ENCODE results near the gene NELFE. TPM values are rescaled to one million over a fixed set of nuclear protein-coding genes. Genes with fewer than 3 reads are reported as not detected.

The NELFE gene
- total RNA-seq, 1 experiment from 2014 or later: 73.8 TPM

DNA sequence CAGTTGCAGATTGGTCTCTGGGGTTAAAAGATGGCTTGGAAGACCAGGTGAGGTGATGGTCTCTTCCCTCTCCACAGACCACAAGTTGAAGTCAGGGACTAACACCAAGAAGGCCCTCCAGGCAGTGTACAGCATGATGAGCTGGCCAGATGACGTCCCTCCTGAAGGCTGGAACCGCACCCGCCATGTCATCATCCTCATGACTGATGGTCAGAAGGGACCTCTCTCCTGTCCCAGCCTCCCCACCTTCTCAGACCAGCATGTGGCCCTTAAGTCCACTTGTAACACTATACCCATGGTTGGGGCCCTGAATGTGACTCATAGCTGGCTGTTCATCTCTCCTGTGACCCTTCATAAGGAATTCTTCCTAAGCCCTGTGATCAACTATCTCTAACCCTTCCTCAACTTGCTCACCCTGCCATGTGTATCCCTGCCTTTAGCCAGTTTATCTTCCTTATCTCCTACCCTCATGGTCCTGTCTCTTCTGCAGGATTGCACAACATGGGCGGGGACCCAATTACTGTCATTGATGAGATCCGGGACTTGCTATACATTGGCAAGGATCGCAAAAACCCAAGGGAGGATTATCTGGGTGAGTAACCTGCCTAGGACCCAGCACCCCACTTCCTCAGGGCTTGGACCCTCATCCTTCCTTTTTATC is 9.9 kb downstream of the NELFE start (continued):
- TF ChIP-seq, protein P1, sequence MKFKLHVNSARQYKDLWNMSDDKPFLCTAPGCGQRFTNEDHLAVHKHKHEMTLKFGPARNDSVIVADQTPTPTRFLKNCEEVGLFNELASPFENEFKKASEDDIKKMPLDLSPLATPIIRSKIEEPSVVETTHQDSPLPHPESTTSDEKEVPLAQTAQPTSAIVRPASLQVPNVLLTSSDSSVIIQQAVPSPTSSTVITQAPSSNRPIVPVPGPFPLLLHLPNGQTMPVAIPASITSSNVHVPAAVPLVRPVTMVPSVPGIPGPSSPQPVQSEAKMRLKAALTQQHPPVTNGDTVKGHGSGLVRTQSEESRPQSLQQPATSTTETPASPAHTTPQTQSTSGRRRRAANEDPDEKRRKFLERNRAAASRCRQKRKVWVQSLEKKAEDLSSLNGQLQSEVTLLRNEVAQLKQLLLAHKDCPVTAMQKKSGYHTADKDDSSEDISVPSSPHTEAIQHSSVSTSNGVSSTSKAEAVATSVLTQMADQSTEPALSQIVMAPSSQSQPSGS (CRISPR knock-in tag; IDR thresholded peaks at IDR 0.05; ENCODE audit: borderline replicate concordance, low read depth): no peak

DNA sequence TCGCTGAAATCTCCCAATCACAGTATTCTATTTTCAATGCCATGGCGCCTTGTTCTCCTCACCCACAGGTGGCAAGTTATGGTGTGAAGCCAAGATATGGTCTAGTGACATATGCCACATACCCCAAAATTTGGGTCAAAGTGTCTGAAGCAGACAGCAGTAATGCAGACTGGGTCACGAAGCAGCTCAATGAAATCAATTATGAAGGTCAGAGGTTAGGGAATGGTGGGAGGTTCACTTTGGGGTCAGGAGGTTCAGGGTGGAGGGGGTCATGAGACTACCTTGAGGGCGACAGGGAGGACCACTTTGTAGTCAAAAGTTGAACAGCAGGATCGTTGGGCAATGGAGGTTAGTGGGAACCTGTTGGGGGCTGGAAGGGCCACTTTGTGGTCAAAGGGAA is 10.5 kb downstream of the NELFE start:
- Mint-ChIP-seq H3K27me3 (ENCODE audit: low read depth) (peaks cover 50% of the 10 kb centered on the region), H3K4me3 (no peak overlapping the region), H3K9me3 (no peaks in the 10 kb centered on the region), H3K4me1 (peaks cover 4% of the 10 kb centered on the region; the same call in 1 of the 2 replicates), H3K36me3 (peaks cover 15% of the 10 kb centered on the region), H3K27ac (no peak overlapping the region)
- ChIA-PET POLR2A (interaction anchor here (1.1 kb wide), 1 partner anchor 178 kb away, joined by 4 read pairs; no protein-coding TSS in a partner anchor), CTCF (no interaction called here)
- no peak for ATAC-seq
- TF ChIP-seq FOXJ3 (CRISPR knock-in tag; IDR thresholded peaks at IDR 0.05; ENCODE audit: borderline replicate concordance): no peak
- no peak for DNase-seq (ENCODE audit: low spot score)

DNA sequence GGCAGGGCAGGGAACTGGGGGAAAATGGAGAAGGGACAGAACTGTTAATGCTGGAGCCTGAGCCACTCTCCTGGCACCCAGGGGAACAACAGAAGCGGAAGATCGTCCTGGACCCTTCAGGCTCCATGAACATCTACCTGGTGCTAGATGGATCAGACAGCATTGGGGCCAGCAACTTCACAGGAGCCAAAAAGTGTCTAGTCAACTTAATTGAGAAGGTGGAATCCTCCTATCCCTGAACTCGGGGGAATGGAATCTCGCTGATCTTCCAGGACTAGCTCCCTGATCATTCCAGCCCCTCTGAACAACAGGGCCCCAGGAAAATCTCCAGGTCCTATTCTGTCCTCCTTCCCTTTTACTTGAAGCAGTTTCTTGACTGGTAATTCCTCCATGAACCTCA is 10.9 kb downstream of the NELFE start:
- H3K9me3 Mint-ChIP-seq: no peaks in the 10 kb centered on the region
- ATAC-seq (no peak), DNase-seq (ENCODE audit: low spot score) (no peak)
- ChIA-PET POLR2A (interaction anchor here (1.1 kb wide), 1 partner anchor 178 kb away, joined by 4 read pairs; no protein-coding TSS in a partner anchor), CTCF (no interaction called here)
- H3K4me1 Mint-ChIP-seq: peaks cover 4% of the 10 kb centered on the region; the same call in 1 of the 2 replicates
- H3K27me3 Mint-ChIP-seq (ENCODE audit: low read depth): peaks cover 50% of the 10 kb centered on the region
- H3K36me3 Mint-ChIP-seq: peaks cover 11% of the 10 kb centered on the region
- no peak overlapping the region for H3K27ac Mint-ChIP-seq
- H3K4me3 Mint-ChIP-seq: no peak overlapping the region
- TF ChIP-seq, protein P2, sequence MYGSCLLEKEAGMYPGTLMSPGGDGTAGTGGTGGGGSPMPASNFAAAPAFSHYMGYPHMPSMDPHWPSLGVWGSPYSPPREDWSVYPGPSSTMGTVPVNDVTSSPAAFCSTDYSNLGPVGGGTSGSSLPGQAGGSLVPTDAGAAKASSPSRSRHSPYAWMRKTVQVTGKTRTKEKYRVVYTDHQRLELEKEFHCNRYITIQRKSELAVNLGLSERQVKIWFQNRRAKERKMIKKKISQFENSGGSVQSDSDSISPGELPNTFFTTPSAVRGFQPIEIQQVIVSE (CRISPR knock-in tag; IDR thresholded peaks at IDR 0.05; ENCODE audit: borderline replicate concordance): no peak
- TF ChIP-seq, protein P3, sequence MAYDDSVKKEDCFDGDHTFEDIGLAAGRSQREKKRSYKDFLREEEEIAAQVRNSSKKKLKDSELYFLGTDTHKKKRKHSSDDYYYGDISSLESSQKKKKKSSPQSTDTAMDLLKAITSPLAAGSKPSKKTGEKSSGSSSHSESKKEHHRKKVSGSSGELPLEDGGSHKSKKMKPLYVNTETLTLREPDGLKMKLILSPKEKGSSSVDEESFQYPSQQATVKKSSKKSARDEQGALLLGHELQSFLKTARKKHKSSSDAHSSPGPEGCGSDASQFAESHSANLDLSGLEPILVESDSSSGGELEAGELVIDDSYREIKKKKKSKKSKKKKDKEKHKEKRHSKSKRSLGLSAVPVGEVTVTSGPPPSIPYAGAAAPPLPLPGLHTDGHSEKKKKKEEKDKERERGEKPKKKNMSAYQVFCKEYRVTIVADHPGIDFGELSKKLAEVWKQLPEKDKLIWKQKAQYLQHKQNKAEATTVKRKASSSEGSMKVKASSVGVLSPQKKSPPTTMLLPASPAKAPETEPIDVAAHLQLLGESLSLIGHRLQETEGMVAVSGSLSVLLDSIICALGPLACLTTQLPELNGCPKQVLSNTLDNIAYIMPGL (CRISPR knock-in tag; IDR thresholded peaks at IDR 0.05): no peak
- TF ChIP-seq, protein P4, sequence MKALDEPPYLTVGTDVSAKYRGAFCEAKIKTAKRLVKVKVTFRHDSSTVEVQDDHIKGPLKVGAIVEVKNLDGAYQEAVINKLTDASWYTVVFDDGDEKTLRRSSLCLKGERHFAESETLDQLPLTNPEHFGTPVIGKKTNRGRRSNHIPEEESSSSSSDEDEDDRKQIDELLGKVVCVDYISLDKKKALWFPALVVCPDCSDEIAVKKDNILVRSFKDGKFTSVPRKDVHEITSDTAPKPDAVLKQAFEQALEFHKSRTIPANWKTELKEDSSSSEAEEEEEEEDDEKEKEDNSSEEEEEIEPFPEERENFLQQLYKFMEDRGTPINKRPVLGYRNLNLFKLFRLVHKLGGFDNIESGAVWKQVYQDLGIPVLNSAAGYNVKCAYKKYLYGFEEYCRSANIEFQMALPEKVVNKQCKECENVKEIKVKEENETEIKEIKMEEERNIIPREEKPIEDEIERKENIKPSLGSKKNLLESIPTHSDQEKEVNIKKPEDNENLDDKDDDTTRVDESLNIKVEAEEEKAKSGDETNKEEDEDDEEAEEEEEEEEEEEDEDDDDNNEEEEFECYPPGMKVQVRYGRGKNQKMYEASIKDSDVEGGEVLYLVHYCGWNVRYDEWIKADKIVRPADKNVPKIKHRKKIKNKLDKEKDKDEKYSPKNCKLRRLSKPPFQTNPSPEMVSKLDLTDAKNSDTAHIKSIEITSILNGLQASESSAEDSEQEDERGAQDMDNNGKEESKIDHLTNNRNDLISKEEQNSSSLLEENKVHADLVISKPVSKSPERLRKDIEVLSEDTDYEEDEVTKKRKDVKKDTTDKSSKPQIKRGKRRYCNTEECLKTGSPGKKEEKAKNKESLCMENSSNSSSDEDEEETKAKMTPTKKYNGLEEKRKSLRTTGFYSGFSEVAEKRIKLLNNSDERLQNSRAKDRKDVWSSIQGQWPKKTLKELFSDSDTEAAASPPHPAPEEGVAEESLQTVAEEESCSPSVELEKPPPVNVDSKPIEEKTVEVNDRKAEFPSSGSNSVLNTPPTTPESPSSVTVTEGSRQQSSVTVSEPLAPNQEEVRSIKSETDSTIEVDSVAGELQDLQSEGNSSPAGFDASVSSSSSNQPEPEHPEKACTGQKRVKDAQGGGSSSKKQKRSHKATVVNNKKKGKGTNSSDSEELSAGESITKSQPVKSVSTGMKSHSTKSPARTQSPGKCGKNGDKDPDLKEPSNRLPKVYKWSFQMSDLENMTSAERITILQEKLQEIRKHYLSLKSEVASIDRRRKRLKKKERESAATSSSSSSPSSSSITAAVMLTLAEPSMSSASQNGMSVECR (CRISPR knock-in tag; IDR thresholded peaks at IDR 0.05; ENCODE audit: borderline replicate concordance): no peak
- no peak for TF ChIP-seq GRHL2 (CRISPR knock-in tag; IDR thresholded peaks at IDR 0.05; ENCODE audit: insufficient replicate concordance, severe bottlenecking)
- 0 out of 2 replicates have a peak, but pooled peaks have one; percentile 12 for TF ChIP-seq GABPB1 (CRISPR knock-in tag; IDR thresholded peaks at IDR 0.05)
- TF ChIP-seq, protein P5, sequence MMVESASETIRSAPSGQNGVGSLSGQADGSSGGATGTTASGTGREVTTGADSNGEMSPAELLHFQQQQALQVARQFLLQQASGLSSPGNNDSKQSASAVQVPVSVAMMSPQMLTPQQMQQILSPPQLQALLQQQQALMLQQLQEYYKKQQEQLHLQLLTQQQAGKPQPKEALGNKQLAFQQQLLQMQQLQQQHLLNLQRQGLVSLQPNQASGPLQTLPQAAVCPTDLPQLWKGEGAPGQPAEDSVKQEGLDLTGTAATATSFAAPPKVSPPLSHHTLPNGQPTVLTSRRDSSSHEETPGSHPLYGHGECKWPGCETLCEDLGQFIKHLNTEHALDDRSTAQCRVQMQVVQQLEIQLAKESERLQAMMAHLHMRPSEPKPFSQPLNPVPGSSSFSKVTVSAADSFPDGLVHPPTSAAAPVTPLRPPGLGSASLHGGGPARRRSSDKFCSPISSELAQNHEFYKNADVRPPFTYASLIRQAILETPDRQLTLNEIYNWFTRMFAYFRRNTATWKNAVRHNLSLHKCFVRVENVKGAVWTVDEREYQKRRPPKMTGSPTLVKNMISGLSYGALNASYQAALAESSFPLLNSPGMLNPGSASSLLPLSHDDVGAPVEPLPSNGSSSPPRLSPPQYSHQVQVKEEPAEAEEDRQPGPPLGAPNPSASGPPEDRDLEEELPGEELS (CRISPR knock-in tag; IDR thresholded peaks at IDR 0.05): no peak
